SW480 (cell line): ENCODE data around the gene SULT1B1.
"Not testable (repeated sequence)": the region's sequence is repeated elsewhere in the genome, so short reads cannot be mapped to it uniquely, and the experiment has no call there.

ENCODE experiments used
- DNase-seq: peaks from one replicate; pipeline ENCODE4 v3.0.0-alpha.2; 2016; ENCODE audit warnings: low spot score

The SULT1B1 gene

GRCh38 chr4:69760455-69760854 is at the start of gene SULT1B1:
Gene SULT1B1 (minus strand): TSS chr4:69760620. CDS start chr4:69755217, 5,403 bp downstream.
- peak; percentile 18 for DNase-seq

GRCh38 chr4:69800599-69800998 is 40.2 kb upstream of the SULT1B1 start:
- no peak for DNase-seq

GRCh38 chr4:69799337-69799736 is 38.9 kb upstream of the SULT1B1 start:
- DNase-seq, result no peak

GRCh38 chr4:69793732-69794131 is 33.3 kb upstream of the SULT1B1 start:
- DNase-seq, result no peak

- DNase-seq, result no peak
Measured at GRCh38 chr4:69787879-69788278, 27.5 kb upstream of the SULT1B1 start.

- no peak for DNase-seq
Measured at GRCh38 chr4:69786547-69786946, 26.1 kb upstream of the SULT1B1 start.

GRCh38 chr4:69785211-69785831 is 24.9 kb upstream of the SULT1B1 start:
- no peak for DNase-seq

- no peak for DNase-seq
Measured at GRCh38 chr4:69782651-69783310, 22.4 kb upstream of the SULT1B1 start.

GRCh38 chr4:69781458-69782418 is 21.3 kb upstream of the SULT1B1 start:
- DNase-seq, result peak; percentile 65

GRCh38 chr4:69780141-69780540 is 19.7 kb upstream of the SULT1B1 start:
- DNase-seq, result no peak

- DNase-seq, result no peak
Measured at GRCh38 chr4:69776696-69777095, 16.3 kb upstream of the SULT1B1 start.

GRCh38 chr4:69775321-69775867 is 15.0 kb upstream of the SULT1B1 start:
- DNase-seq, result no peak

GRCh38 chr4:69773484-69773883 is 13.1 kb upstream of the SULT1B1 start:
- DNase-seq, result no peak

GRCh38 chr4:69768554-69768953 is 8.1 kb upstream of the SULT1B1 start:
- DNase-seq, result not testable (repeated sequence)

GRCh38 chr4:69765751-69766150 is 5.3 kb upstream of the SULT1B1 start:
- DNase-seq, result no peak

GRCh38 chr4:69764311-69764710 is 3.9 kb upstream of the SULT1B1 start:
- DNase-seq, result no peak

GRCh38 chr4:69763233-69763632 is 2.8 kb upstream of the SULT1B1 start:
- no peak for DNase-seq

- peak; percentile 22 for DNase-seq
Measured at GRCh38 chr4:69759189-69759604, 1.2 kb downstream of the SULT1B1 start.

- DNase-seq, result no peak
Measured at GRCh38 chr4:69757464-69757863, 3.0 kb downstream of the SULT1B1 start.

- no peak for DNase-seq
Measured at GRCh38 chr4:69754926-69755580, 5.4 kb downstream of the SULT1B1 start.

- no peak for DNase-seq
Measured at GRCh38 chr4:69753686-69754085, 6.7 kb downstream of the SULT1B1 start.

GRCh38 chr4:69750346-69750745 is 10.1 kb downstream of the SULT1B1 start:
- no peak for DNase-seq
